BLaER1 treated with 17β-estradiol and CSF1 and Interleukin-3, amounts not matched to agents 10 nM and 100 nM (cell line): Measurements from ENCODE around the gene CKLF.
A peak's percentile ranks its signal among the peaks of the same experiment; 100 is the strongest.
"Not testable (repeated sequence)": the region's sequence is repeated elsewhere in the genome, so short reads cannot be mapped to it uniquely, and the experiment has no call there.

Experiments
- H3K27ac ChIP-seq, 11 experiments: shearing (Covaris generic); formaldehyde crosslinking; 2 replicates each; pipeline ENCODE4 v1.8.1; 2022
- H3K27me3 ChIP-seq, 11 experiments: shearing (Covaris generic); formaldehyde crosslinking; 2 replicates each; pipeline ENCODE4 v1.8.1; 2022
- H3K36me3 ChIP-seq, 11 experiments: shearing (Covaris generic); formaldehyde crosslinking; 2 replicates each; pipeline ENCODE4 v1.8.1; 2022
- H3K4me1 ChIP-seq, 10 experiments: shearing (Covaris generic); formaldehyde crosslinking; 2 replicates each; pipeline ENCODE4 v1.8.1; 2022
- H3K4me2 ChIP-seq, 11 experiments: shearing (Covaris generic); formaldehyde crosslinking; 2 replicates each; pipeline ENCODE4 v1.8.1; 2022
- H3K4me3 ChIP-seq, 10 experiments: shearing (Covaris generic); formaldehyde crosslinking; 2 replicates each; pipeline ENCODE4 v1.8.1; 2022
- H3K9ac ChIP-seq, 11 experiments: shearing (Covaris generic); formaldehyde crosslinking; 2 replicates each; pipeline ENCODE4 v1.8.1; 2022
- H3K9me3 ChIP-seq, 11 experiments: shearing (Covaris generic); formaldehyde crosslinking; replicated peaks in 1 of 11; 2 replicates each; pipeline ENCODE4 v1.8.1; 2022
- H4K20me1 ChIP-seq, 11 experiments: shearing (Covaris generic); formaldehyde crosslinking; 2 replicates each; pipeline ENCODE4 v1.8.1; 2022
- Cebpa-rat ChIP-seq, 11 experiments: shearing (Covaris generic); IDR thresholded peaks; 2 replicates each; pipeline ENCODE4 v1.8.1; 2022

Gene CKLF

DNA sequence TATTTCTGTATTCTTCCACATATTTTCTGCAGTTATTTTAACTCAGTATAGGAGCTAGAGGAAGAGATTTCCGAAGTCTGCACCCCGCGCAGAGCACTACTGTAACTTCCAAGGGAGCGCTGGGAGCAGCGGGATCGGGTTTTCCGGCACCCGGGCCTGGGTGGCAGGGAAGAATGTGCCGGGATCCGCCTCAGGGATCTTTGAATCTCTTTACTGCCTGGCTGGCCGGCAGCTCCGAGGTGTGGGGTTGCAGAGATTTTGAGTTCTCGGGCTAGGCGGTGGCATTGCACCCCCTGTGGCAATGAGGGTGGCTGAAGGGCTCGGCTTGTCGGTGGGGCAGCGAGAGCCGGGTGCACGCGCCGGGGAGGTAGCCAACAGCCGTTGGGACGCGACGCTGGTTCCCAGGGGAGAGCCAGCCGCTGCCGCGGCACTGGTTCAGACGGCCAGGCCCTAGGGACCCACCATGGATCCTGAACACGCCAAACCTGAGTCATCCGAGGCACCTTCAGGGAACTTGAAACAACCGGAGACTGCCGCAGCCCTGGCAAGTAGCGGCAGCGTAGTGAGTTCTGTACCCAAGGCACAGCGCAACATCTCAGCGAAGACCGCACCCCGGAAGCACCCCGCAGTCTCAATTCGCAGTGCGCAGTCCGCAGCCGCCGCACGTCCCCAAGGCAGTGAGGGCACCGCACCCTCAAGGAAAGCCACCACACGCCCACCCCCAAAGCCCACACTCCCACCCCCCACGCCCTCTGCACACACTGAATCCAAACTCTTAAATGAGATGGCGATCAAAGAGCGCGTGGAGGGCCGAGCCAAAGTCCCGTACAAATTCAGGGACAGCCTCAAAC is 13.9 kb downstream of the CKLF start, which contains the start of gene CMTM1:
Gene CMTM1, plus strand, starts transcription at position 389 of the 851 bp plus-strand sequence. Its CDS starts 75 bp downstream, at position 464.
- no peak within 1 kb of the TSS for H3K4me3 ChIP-seq
- H3K4me1 ChIP-seq, result peaks cover 34 to 61% (median 47%) of the 10 kb centered on the region in 10 experiments
- H3K36me3 ChIP-seq, result peaks cover 59 to 100% (median 83%) of the 10 kb centered on the region in 11 experiments
- H3K9ac ChIP-seq, result no peak within 1 kb of the TSS
- H3K9me3 ChIP-seq, result peaks cover 0 to 15% (median 12%) of the 10 kb centered on the region in 11 experiments; a peak in 16 of 22 replicates
- H4K20me1 ChIP-seq, result peaks cover 0 to 67% (median 26%) of the 10 kb centered on the region in 11 experiments; a peak in 18 of 22 replicates
- H3K27me3 ChIP-seq, result no peaks in the 10 kb centered on the region
- no peak for TF ChIP-seq Cebpa-rat (IDR thresholded peaks at IDR 0.05)
- no peak within 1 kb of the TSS for H3K4me2 ChIP-seq
- H3K27ac ChIP-seq, result no peak within 1 kb of the TSS

DNA sequence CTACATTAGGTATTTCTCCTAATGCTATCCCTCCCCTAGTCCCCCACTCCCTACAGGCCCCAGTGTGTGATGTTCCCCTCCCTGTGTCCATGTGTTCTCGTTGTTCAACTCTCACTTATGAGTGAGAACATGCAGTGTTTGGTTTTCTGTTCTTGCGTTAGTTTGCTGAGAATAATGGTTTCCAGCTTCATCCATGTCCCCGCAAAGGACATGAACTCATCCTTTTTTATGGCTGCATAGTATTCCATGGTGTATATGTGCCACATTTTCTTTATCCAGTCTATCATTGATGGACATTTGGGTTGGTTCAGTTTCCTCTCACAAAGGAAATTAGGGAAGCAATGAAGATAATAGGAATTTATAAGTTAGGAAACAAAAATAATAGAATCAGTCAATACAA is 14.9 kb downstream of the CKLF start:
- H3K9ac ChIP-seq, H3K27me3 ChIP-seq, H3K4me2 ChIP-seq, H3K27ac ChIP-seq, H3K4me3 ChIP-seq: not testable (repeated sequence)
- Histone ChIP-seq H3K4me1 (peaks cover 34 to 61% (median 47%) of the 10 kb centered on the region in 10 experiments), H3K9me3 (peaks cover 0 to 15% (median 12%) of the 10 kb centered on the region in 11 experiments; a peak in 16 of 22 replicates), H4K20me1 (peaks cover 0 to 57% (median 16%) of the 10 kb centered on the region in 11 experiments; a peak in 14 of 22 replicates), H3K36me3 (peaks cover 50 to 96% (median 76%) of the 10 kb centered on the region in 11 experiments)

DNA sequence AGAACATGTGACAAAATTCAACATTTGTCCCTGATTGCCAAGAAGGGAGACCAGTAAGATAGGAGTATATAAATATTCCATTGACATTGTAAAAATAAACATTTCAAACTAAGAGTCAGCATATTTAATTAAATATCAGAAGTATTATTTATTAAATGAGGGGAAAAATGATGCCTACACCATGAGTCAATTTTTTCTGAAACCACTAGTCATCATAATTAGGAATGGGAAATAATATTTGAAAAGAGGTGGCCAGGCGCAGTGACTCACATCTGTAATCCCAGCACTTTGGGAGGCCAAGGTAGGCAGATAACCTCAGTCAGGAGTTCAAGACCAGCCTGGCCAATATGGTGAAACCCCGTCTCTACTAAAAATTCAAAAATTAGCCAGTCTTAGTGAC is 16.0 kb downstream of the CKLF start:
- peak overlapping the region in 2 of 11 experiments; percentile 22 to 50; a peak in 2 of 22 replicates for H3K4me2 ChIP-seq
- no peak overlapping the region for H3K9ac ChIP-seq
- TF ChIP-seq Cebpa-rat (IDR thresholded peaks at IDR 0.05), result no peak
- H3K9me3 ChIP-seq, result peaks cover 0 to 15% (median 12%) of the 10 kb centered on the region in 11 experiments; a peak in 16 of 22 replicates
- H3K4me1 ChIP-seq, result peaks cover 32 to 58% (median 47%) of the 10 kb centered on the region in 10 experiments
- no peak overlapping the region for H3K27ac ChIP-seq
- no peaks in the 10 kb centered on the region for H3K27me3 ChIP-seq
- H3K36me3 ChIP-seq, result peaks cover 41 to 85% (median 68%) of the 10 kb centered on the region in 11 experiments
- H4K20me1 ChIP-seq, result peaks cover 0 to 46% (median 10%) of the 10 kb centered on the region in 11 experiments; a peak in 11 of 22 replicates
- no peak overlapping the region for H3K4me3 ChIP-seq

DNA sequence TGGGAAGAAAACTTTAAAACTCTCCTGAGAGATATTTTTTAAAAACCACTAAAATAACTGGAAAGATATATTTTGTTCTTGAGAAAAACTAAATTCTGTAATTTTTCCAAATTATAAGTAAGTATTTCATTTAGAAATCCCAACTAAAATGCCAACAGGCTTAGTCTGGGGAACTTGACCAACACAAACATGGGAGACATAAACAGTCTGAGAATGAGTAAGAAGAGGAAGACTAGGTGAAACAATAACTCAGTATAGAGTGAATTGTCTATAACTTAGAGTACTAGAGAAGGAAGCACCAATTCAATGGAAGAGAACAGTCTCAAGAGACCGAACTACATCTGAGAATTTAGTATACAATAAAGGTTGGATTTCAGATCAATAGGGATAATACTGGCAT is 16.8 kb downstream of the CKLF start:
- no peaks in the 10 kb centered on the region for H3K27me3 ChIP-seq
- peak overlapping the region in 4 of 11 experiments; percentile 27 to 61 (median 51); a peak in 6 of 22 replicates for H3K4me2 ChIP-seq
- no peak for TF ChIP-seq Cebpa-rat (IDR thresholded peaks at IDR 0.05)
- H3K9me3 ChIP-seq, result peaks cover 0 to 15% (median 12%) of the 10 kb centered on the region in 11 experiments; a peak in 16 of 22 replicates
- peaks cover 30 to 62% (median 48%) of the 10 kb centered on the region in 10 experiments for H3K4me1 ChIP-seq
- H3K9ac ChIP-seq, result no peak overlapping the region
- H4K20me1 ChIP-seq, result peaks cover 0 to 38% (median 10%) of the 10 kb centered on the region in 11 experiments; a peak in 9 of 22 replicates
- peak overlapping the region in 2 of 11 experiments; percentile 2 to 23; a peak in 1 of 22 replicates for H3K27ac ChIP-seq
- H3K4me3 ChIP-seq, result no peak overlapping the region
- H3K36me3 ChIP-seq, result peaks cover 34 to 77% (median 60%) of the 10 kb centered on the region in 11 experiments

DNA sequence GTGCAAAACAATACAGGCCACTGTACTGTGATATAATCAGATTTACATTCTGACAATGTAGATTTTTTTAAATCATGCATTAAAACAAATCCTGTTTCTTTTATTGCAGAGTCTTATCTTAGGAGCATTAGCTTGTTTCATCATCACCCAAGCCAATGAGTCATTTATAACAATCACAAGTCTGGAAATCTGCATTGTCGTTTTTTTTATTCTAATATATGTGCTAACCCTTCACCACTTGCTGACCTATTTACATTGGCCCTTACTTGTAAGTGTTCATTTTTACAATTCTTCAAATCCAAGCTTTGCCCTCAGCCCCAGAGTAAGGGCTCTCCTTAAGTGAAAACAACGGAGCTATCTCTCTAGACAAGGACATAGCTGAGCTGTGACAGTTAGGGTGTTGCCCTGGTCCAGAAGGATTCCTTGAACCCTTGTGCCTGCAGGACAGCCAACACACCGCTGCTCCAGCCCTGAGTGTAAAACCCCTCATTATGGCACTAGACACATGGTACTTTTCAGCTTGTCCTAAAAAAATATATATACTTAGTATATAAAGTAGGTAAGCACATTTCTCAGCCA is 17.5 kb downstream of the CKLF start:
- no peaks in the 10 kb centered on the region for H3K27me3 ChIP-seq
- H3K4me2 ChIP-seq, result peak overlapping the region in 7 of 11 experiments; percentile 31 to 65 (median 54); a peak in 8 of 22 replicates
- peaks cover 0 to 31% (median 9%) of the 10 kb centered on the region in 11 experiments; a peak in 8 of 22 replicates for H4K20me1 ChIP-seq
- H3K9ac ChIP-seq, result no peak overlapping the region
- H3K4me3 ChIP-seq, result no peak overlapping the region
- H3K9me3 ChIP-seq, result peaks cover 0 to 15% (median 12%) of the 10 kb centered on the region in 11 experiments; a peak in 16 of 22 replicates
- TF ChIP-seq Cebpa-rat (IDR thresholded peaks at IDR 0.05), result no peak
- H3K4me1 ChIP-seq, result peaks cover 38 to 64% (median 55%) of the 10 kb centered on the region in 10 experiments
- H3K36me3 ChIP-seq, result peaks cover 27 to 72% (median 52%) of the 10 kb centered on the region in 11 experiments
- peak overlapping the region in 2 of 11 experiments; percentile 6 to 39; a peak in 4 of 22 replicates for H3K27ac ChIP-seq

DNA sequence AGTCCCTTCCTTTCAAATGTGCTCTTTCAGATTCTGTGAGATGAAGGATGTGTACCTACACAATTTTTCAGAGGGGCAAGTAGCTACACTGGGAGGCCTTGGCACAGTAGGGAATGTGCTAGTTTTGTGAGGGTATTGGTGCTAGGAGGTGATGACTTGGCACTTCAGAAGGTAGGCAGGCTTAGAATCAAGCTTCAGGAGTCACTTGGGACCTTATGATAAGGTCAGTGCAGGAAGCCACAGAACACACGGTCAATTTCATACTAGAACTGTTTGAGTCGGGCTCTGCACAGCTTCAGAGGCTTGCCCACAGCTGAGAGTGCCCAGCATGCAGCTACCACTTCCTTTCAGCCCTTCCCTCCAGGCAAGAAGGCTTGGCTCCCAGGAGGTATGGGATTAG is 20.0 kb downstream of the CKLF start:
- H3K27ac ChIP-seq, result peak overlapping the region in 7 of 11 experiments; percentile 14 to 60 (median 18); a peak in 9 of 22 replicates
- peaks cover 53 to 79% (median 65%) of the 10 kb centered on the region in 10 experiments for H3K4me1 ChIP-seq
- H3K4me3 ChIP-seq, result no peak overlapping the region

DNA sequence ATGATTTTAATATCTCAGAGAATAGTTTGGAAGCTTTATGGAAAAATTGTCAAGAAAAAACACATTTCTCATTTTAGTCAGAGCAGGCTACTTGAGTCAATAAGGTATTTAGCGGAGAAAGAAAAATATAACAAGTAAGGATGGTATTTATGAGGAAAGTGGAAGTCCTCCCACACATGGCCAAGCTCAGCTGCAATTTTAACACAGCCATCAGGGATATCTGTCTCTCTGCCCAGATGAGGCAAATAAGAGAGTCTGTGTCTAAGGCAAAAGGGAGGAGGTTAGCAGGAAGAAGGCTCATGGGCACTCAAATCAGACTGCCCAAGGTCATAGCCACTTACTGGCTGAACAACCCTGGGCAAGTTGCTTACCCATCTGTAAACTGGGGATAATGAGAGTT is 21.7 kb downstream of the CKLF start:
- Histone ChIP-seq H3K4me2 (peak overlapping the region in 9 of 11 experiments; percentile 7 to 59 (median 28); a peak in 10 of 22 replicates), H3K27ac (no peak overlapping the region; a peak in 1 of 22 replicates), H3K4me1 (peaks cover 69 to 90% (median 78%) of the 10 kb centered on the region in 10 experiments), H3K9ac (no peak overlapping the region), H4K20me1 (0 out of 22 replicates have a peak, but pooled peaks cover 0 to 3% (median 0%) of the 10 kb centered on the region in 11 experiments), H3K36me3 (peaks cover 0 to 40% (median 19%) of the 10 kb centered on the region in 11 experiments; a peak in 13 of 22 replicates), H3K27me3 (peaks cover 0 to 18% (median 0%) of the 10 kb centered on the region in 11 experiments; a peak in 8 of 22 replicates), H3K4me3 (no peak overlapping the region), H3K9me3 (no peaks in the 10 kb centered on the region)
- no peak for TF ChIP-seq Cebpa-rat (IDR thresholded peaks at IDR 0.05)

More for the DNA sequence above, 20.0 kb downstream of the CKLF start:
- peaks cover 0 to 10% (median 0%) of the 10 kb centered on the region in 11 experiments; a peak in 1 of 22 replicates for H4K20me1 ChIP-seq
- peak overlapping the region; percentile 39 to 77 (median 61) for H3K4me2 ChIP-seq
- no peak for TF ChIP-seq Cebpa-rat (IDR thresholded peaks at IDR 0.05)
- peaks cover 0 to under 1% (median 0%) of the 10 kb centered on the region in 11 experiments; a peak in 1 of 22 replicates for H3K27me3 ChIP-seq
- H3K36me3 ChIP-seq, result peaks cover 5 to 57% (median 28%) of the 10 kb centered on the region in 11 experiments; a peak in 18 of 22 replicates
- H3K9ac ChIP-seq, result peak overlapping the region in 1 of 11 experiments; percentile 20; a peak in 2 of 22 replicates
- peaks cover 0 to 1% (median 0%) of the 10 kb centered on the region in 11 experiments; a peak in 2 of 22 replicates for H3K9me3 ChIP-seq

DNA sequence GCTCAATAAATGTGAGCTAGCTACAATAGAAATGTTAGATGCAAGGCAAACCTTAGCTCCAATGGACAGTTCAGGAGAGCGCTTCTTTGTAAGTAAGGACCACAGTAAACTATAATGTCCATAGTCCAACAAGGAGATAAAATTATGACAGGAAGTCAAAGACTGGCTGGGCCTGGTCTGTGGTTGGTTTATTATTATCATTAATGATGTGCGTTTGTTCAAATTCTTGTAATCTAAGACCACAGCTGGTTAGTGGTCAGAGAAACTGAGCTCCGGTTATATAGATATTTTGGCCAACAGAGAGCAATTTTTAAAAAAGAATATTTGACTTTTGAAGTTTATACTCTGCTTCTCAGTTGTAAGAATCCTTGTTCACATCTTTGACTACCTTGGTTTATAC is 22.2 kb downstream of the CKLF start:
- no peaks in the 10 kb centered on the region for H4K20me1 ChIP-seq
- TF ChIP-seq Cebpa-rat (IDR thresholded peaks at IDR 0.05), result no peak
- H3K4me1 ChIP-seq, result peaks cover 69 to 90% (median 81%) of the 10 kb centered on the region in 10 experiments
- H3K27me3 ChIP-seq, result peaks cover 0 to 22% (median 0%) of the 10 kb centered on the region in 11 experiments; a peak in 8 of 22 replicates
- H3K36me3 ChIP-seq, result peaks cover 0 to 35% (median 19%) of the 10 kb centered on the region in 11 experiments; a peak in 13 of 22 replicates
- H3K4me2 ChIP-seq, result peak overlapping the region in 8 of 11 experiments; percentile 7 to 59 (median 28); a peak in 11 of 22 replicates
- no peak overlapping the region for H3K4me3 ChIP-seq
- H3K9ac ChIP-seq, result no peak overlapping the region
- no peaks in the 10 kb centered on the region for H3K9me3 ChIP-seq
- no peak overlapping the region for H3K27ac ChIP-seq
